Islet of Langerhans (tissue), 1 donor: ENCODE results near the gene NDNF.

Experiments used
- FAIRE-seq: peaks from one replicate; lab custom pipeline; 2011; peaks lifted over from hg19 to GRCh38; lab: Jason Lieb, UNC

Gene NDNF

GRCh38 chr4:121014544-121014943 is 57.8 kb downstream of the NDNF start:
- FAIRE-seq = no peak

GRCh38 chr4:121011780-121012340 is 60.5 kb downstream of the NDNF start:
- no peak for FAIRE-seq

- FAIRE-seq = no peak
These were observed 61.2 kb downstream of the NDNF start for GRCh38 chr4:121011138-121011537.

- FAIRE-seq = no peak
These were observed 62.5 kb downstream of the NDNF start for GRCh38 chr4:121009578-121010478.

- no peak for FAIRE-seq
These were observed 64.7 kb downstream of the NDNF start for GRCh38 chr4:121007660-121008059.

- no peak for FAIRE-seq
These were observed 68.5 kb downstream of the NDNF start for GRCh38 chr4:121003863-121004262.

- no peak for FAIRE-seq
These were observed 76.9 kb downstream of the NDNF start for GRCh38 chr4:120995266-120996010.

GRCh38 chr4:120994521-120994920 is 77.8 kb downstream of the NDNF start:
- no peak for FAIRE-seq

GRCh38 chr4:120991885-120992284 is 80.5 kb downstream of the NDNF start:
- no peak for FAIRE-seq

- no peak for FAIRE-seq
These were observed 82.1 kb downstream of the NDNF start for GRCh38 chr4:120990246-120990645.
